Purkinje cell (primary cell): ENCODE results near the gene CDCA3. TPM values are rescaled to one million over a fixed set of nuclear protein-coding genes. Genes with fewer than 3 reads are reported as not detected.

ENCODE experiments used
- polyA plus RNA-seq: library from polyadenylated mRNA; unstranded; fragments of >200 nt; fragmentation: Nextera tagmentation; gene quantifications from 2 replicates; pipeline ENCODE4 v1.2.1, GENCODE V29; 2014

Gene CDCA3
- polyA plus RNA-seq = 0.21 and 0.51 TPM in 2 replicates

GRCh38 chr12:6851153-6851920 lies at the start of gene CDCA3:
Gene CDCA3, minus strand, starts transcription at chr12:6851286. Its CDS starts 334 bp downstream, at chr12:6850952.

GRCh38 chr12:6873094-6874014 lies 22.3 kb upstream of the CDCA3 start, which contains the start of gene SPSB2:
Gene SPSB2, minus strand, starts transcription at chr12:6873303. Its CDS starts 402 bp downstream, at chr12:6872901.

GRCh38 chr12:6867413-6868210 lies 16.5 kb upstream of the CDCA3 start, which contains the start of gene TPI1:
Gene TPI1, plus strand, starts transcription at chr12:6867531. Its CDS starts 36 bp downstream, at chr12:6867567.

GRCh38 chr12:6851921-6852650 lies 1.0 kb upstream of the CDCA3 start, which contains the start of gene USP5:
Gene USP5, plus strand, starts transcription at chr12:6852150. Its CDS starts 30 bp downstream, at chr12:6852180.

GRCh38 chr12:6840761-6841515 lies 10.1 kb downstream of the CDCA3 start, which contains the start of gene GNB3:
Gene GNB3, plus strand, starts transcription at chr12:6840925. Its CDS starts 363 bp downstream, at chr12:6841288.

GRCh38 chr12:6827982-6828780 lies 22.9 kb downstream of the CDCA3 start, which contains the start of gene P3H3:
Gene P3H3, plus strand, starts transcription at chr12:6828407. Its CDS starts 34 bp downstream, at chr12:6828441.

GRCh38 chr12:6821591-6822425 lies 29.3 kb downstream of the CDCA3 start, which contains the start of gene GPR162:
Gene GPR162, plus strand, starts transcription at chr12:6821821. Its CDS starts 2,078 bp downstream, at chr12:6823899.

Other genes with a start within 250 kb of the CDCA3 start
- gene CHD4, start 243.9 kb downstream of the CDCA3 start, polyA plus RNA-seq = 44.9 and 46.5 TPM in 2 replicates
- gene LPAR5, start 215.3 kb downstream of the CDCA3 start, polyA plus RNA-seq = not detected in 2 replicates
- not detected in 2 replicates for gene ACRBP, start 203.9 kb downstream of the CDCA3 start, polyA plus RNA-seq
- gene ING4, start 188.2 kb downstream of the CDCA3 start, polyA plus RNA-seq = 22.4 and 27.0 TPM in 2 replicates
- 2.3 and 2.8 TPM in 2 replicates for gene ZNF384, start 161.9 kb downstream of the CDCA3 start, polyA plus RNA-seq
- 15.3 and 29.7 TPM in 2 replicates for gene PIANP, start 150.5 kb downstream of the CDCA3 start, polyA plus RNA-seq
- 52.4 and 53.2 TPM in 2 replicates for gene COPS7A, start 127.2 kb downstream of the CDCA3 start, polyA plus RNA-seq
- 161 and 204 TPM in 2 replicates for gene MLF2, start 98.1 kb downstream of the CDCA3 start, polyA plus RNA-seq
- 10.0 and 10.3 TPM in 2 replicates for gene PTMS, start 84.9 kb downstream of the CDCA3 start, polyA plus RNA-seq
- gene LAG3, start 78.8 kb downstream of the CDCA3 start, polyA plus RNA-seq = not detected in 2 replicates
- gene CD4, start 61.8 kb downstream of the CDCA3 start, polyA plus RNA-seq = 0.27 and 1.4 TPM in 2 replicates
- 3.8 and 14.6 TPM in 2 replicates for gene GPR162, start 29.5 kb downstream of the CDCA3 start, polyA plus RNA-seq
- gene P3H3, start 22.9 kb downstream of the CDCA3 start, polyA plus RNA-seq = 0.34 and 1.6 TPM in 2 replicates
- gene GNB3, start 10.4 kb downstream of the CDCA3 start, polyA plus RNA-seq = 0.29 and 1.1 TPM in 2 replicates
- gene USP5, start 864 bp upstream of the CDCA3 start, polyA plus RNA-seq = 10.5 and 14.9 TPM in 2 replicates
- 1,435 and 2,077 TPM in 2 replicates for gene TPI1, start 16.2 kb upstream of the CDCA3 start, polyA plus RNA-seq
- 0.55 TPM in 1 of 2 replicates, not detected in the other for gene SPSB2, start 22.0 kb upstream of the CDCA3 start, polyA plus RNA-seq
- 3.5 and 6.7 TPM in 2 replicates for gene LRRC23, start 53.5 kb upstream of the CDCA3 start, polyA plus RNA-seq
- gene ENO2, start 63.3 kb upstream of the CDCA3 start, polyA plus RNA-seq = 224 and 335 TPM in 2 replicates
- gene ATN1, start 76.7 kb upstream of the CDCA3 start, polyA plus RNA-seq = 1.6 and 2.4 TPM in 2 replicates
- gene RNU7-1, start 92.5 kb upstream of the CDCA3 start, polyA plus RNA-seq = not detected in 2 replicates
- gene C12orf57, start 92.7 kb upstream of the CDCA3 start, polyA plus RNA-seq = 313 and 357 TPM in 2 replicates
- gene PTPN6, start 100.1 kb upstream of the CDCA3 start, polyA plus RNA-seq = 0.39 TPM in 1 of 2 replicates, not detected in the other
- gene PHB2, start 119.4 kb upstream of the CDCA3 start, polyA plus RNA-seq = 66.1 and 89.6 TPM in 2 replicates
- 36.1 and 37.1 TPM in 2 replicates for gene EMG1, start 119.6 kb upstream of the CDCA3 start, polyA plus RNA-seq
- 4.4 and 5.9 TPM in 2 replicates for gene LPCAT3, start 167.2 kb upstream of the CDCA3 start, polyA plus RNA-seq
- gene C1S, start 209.4 kb upstream of the CDCA3 start, polyA plus RNA-seq = 9.1 and 16.7 TPM in 2 replicates
- 0.78 and 8.0 TPM in 2 replicates for gene C1R, start 241.2 kb upstream of the CDCA3 start, polyA plus RNA-seq